Panc1 (cell line): ENCODE measurements around the gene NOX3. TPM values are rescaled to one million over a fixed set of nuclear protein-coding genes. Genes with fewer than 3 reads are reported as not detected.

ENCODE experiments used
- ATAC-seq: fragments of 200-7000 bp; cut with Tn5 transposase; 2 replicates; pipeline ENCODE4 v1.9.1; 2020; ENCODE audit warnings: mild to moderate bottlenecking, moderate library complexity
- Bru-seq: library from RNA; stranded (reverse); fragments of 400-500 nt; gene quantifications from one replicate; lab custom pipeline; 2021; lab: Mats Ljungman, UMichigan
- BruChase-seq, 2 experiments: library from RNA; stranded (reverse); fragments of 400-500 nt; gene quantifications; one replicate each; lab custom pipeline; 2021; lab: Mats Ljungman, UMichigan
- BruUV-seq: library from RNA; stranded (reverse); fragments of 400-500 nt; replicated peaks from 2 replicates; lab custom pipeline; 2021; lab: Mats Ljungman, UMichigan
- CTCF ChIA-PET: fragments of 300-600 bp; sonication (Branson Sonifier 250); formaldehyde crosslinking; loops from one replicate; lab custom pipeline; 2022; ENCODE audit warnings: antibody characterized with exemption; lab: Charles Lee
- POLR2A ChIA-PET: fragments of 300-600 bp; sonication (Branson Sonifier 250); formaldehyde crosslinking; loops from one replicate; lab custom pipeline; 2022; ENCODE audit warnings: antibody characterized with exemption; lab: Charles Lee
- DNase-seq: peaks from one replicate; pipeline ENCODE4 v3.0.0-alpha.2; 2010; ENCODE audit warnings: low read depth, low spot score
- H3K27ac ChIP-seq: 2 replicates; pipeline ENCODE4 v1.5.1; 2011; ENCODE audit warnings: mild to moderate bottlenecking, low read length, inconsistent platforms
- H3K27me3 ChIP-seq: fragments of 200-500 bp; sonication (Bioruptor generic); 2 replicates; pipeline ENCODE4 v1.6.0; 2014; ENCODE audit warnings: low read length, inconsistent platforms; ENCODE audit not compliant: control insufficient read depth, insufficient read depth
- H3K36me3 ChIP-seq: fragments of 200-500 bp; sonication (Bioruptor generic); 2 replicates; pipeline ENCODE4 v1.5.1; 2014; ENCODE audit warnings: inconsistent platforms, mild to moderate bottlenecking, low read length, moderate library complexity; ENCODE audit not compliant: control insufficient read depth, insufficient read depth
- H3K4me1 ChIP-seq: 2 replicates; pipeline ENCODE4 v1.5.1; 2011; ENCODE audit warnings: inconsistent platforms, mild to moderate bottlenecking, low read length, moderate library complexity; ENCODE audit not compliant: control insufficient read depth, insufficient read depth
- H3K4me3 ChIP-seq, 2 experiments: 2 replicates each; pipeline ENCODE4 v1.5.1; 2011 to 2012; ENCODE audit warnings: low read depth in 2 of 2, low read length in 2 of 2, mild to moderate bottlenecking in 2 of 2, inconsistent platforms in 1 of 2, moderate library complexity in 1 of 2
- H3K9me3 ChIP-seq: fragments of 200-500 bp; sonication (Bioruptor generic); 2 replicates; pipeline ENCODE4 v1.5.1; 2014; ENCODE audit warnings: low read depth, mild to moderate bottlenecking, inconsistent platforms, low read length, moderate library complexity; ENCODE audit not compliant: control insufficient read depth, insufficient read depth
- CTCF ChIP-seq: fragments of 450-650 bp; IDR thresholded peaks from 2 replicates; pipeline ENCODE4 v1.5.1; 2017; ENCODE audit warnings: mild to moderate bottlenecking
- POLR2AphosphoS5 ChIP-seq: IDR thresholded peaks from 2 replicates; pipeline ENCODE4 v1.6.1; 2012; ENCODE audit warnings: mild to moderate bottlenecking, low read depth, low read length, moderate library complexity
- REST ChIP-seq, 2 experiments: IDR thresholded peaks; 2 replicates each; pipeline ENCODE4 v1.6.1; 2011 to 2012; ENCODE audit warnings: low read depth in 2 of 2, control low read depth in 1 of 2, low read length in 1 of 2, mild to moderate bottlenecking in 1 of 2, moderate library complexity in 1 of 2; ENCODE audit not compliant: insufficient read depth in 1 of 2
- SIN3A ChIP-seq: IDR thresholded peaks from 2 replicates; pipeline ENCODE4 v1.6.1; 2012; ENCODE audit warnings: low read depth, mild to moderate bottlenecking, low read length, moderate library complexity, borderline replicate concordance; ENCODE audit not compliant: insufficient read depth
- TCF7L2 ChIP-seq: IDR thresholded peaks from 2 replicates; pipeline ENCODE4 v1.6.1; 2011; ENCODE audit warnings: mild to moderate bottlenecking, low read depth, low read length, inconsistent platforms
- in situ Hi-C: cut with HindIII; loops from 2 replicates; pipeline ENCODE4 v1.10.0; 2016; ENCODE audit warnings: low sequenced_read_pairs, low pct_unique_long_range_greater_than_20kb
- intact Hi-C: fragments of 100-400 bp; cut with micrococcal nuclease; formaldehyde crosslinking; loops from one replicate; pipeline ENCODE4 v1.10.0; 2022; ENCODE audit not compliant: unreplicated experiment
- long read RNA-seq: library from polyadenylated mRNA; unstranded; transcript quantifications from one replicate; pipeline ENCODE4 v2.0.0, GENCODE V29; 2021; ENCODE audit not compliant: unreplicated experiment
- polyA plus RNA-seq: library from polyadenylated mRNA; unstranded; fragments of >200 nt; gene quantifications from one replicate; pipeline ENCODE4 v1.2.1, GENCODE V29; 2012; ENCODE audit warnings: missing spikeins; ENCODE audit not compliant: insufficient read length
- total RNA-seq: library from RNA; stranded (reverse); gene quantifications from one replicate; pipeline ENCODE4 v1.2.1, GENCODE V29; 2021; ENCODE audit not compliant: unreplicated experiment

Gene NOX3
- total RNA-seq (not detected), Bru-seq, nascent RNA (percentile 2 among the genes with signal in this experiment), BruChase-seq, experiment 1, labeled RNA remaining after a 2-hour chase (not detected), BruChase-seq, experiment 2, labeled RNA remaining after a 6-hour chase (not detected)
- polyA plus RNA-seq = not detected
- long read RNA-seq = 0 reads

- CTCF ChIA-PET = no interaction called here
- no peak within 1 kb of the TSS for H3K27ac ChIP-seq
- H3K4me1 ChIP-seq = no peaks in the 10 kb centered on the region
- no peak within 1 kb of the TSS for H3K4me3 ChIP-seq
- H3K27me3 ChIP-seq = no peaks in the 10 kb centered on the region
- POLR2A ChIA-PET = no interaction called here
- DNase-seq (no peak), ATAC-seq (no peak)
- H3K36me3 ChIP-seq = no peaks in the 10 kb centered on the region
- TF ChIP-seq TCF7L2 = no peak
- TF ChIP-seq CTCF = no peak
- TF ChIP-seq REST (IDR thresholded peaks at IDR 0.05; ENCODE audit: insufficient read depth in 1 of 2, low read depth in 2 of 2, low read length in 1 of 2) = no peak
- no peak for TF ChIP-seq POLR2AphosphoS5
- TF ChIP-seq SIN3A = no peak
- intact Hi-C loops = no loop called here
- no peaks in the 10 kb centered on the region for H3K9me3 ChIP-seq
- in situ Hi-C loops = no loop called here
- no TSS peak for BruUV-seq
Observed at GRCh38 chr6:155455766-155456165, at the start of gene NOX3. NOX3 (minus strand) TSS chr6:155455839; CDS start chr6:155455800, 39 bp downstream.

GRCh38 chr6:155504848-155505607 is 49.4 kb upstream of the NOX3 start:
- ATAC-seq (no peak), DNase-seq (no peak)
- no peaks in the 10 kb centered on the region for H3K4me1 ChIP-seq
- H3K4me3 ChIP-seq = no peak overlapping the region
- H3K27me3 ChIP-seq = no peaks in the 10 kb centered on the region
- no TSS peak for BruUV-seq
- CTCF ChIA-PET = no interaction called here
- intact Hi-C loops (no loop called here), in situ Hi-C loops (no loop called here)
- POLR2A ChIA-PET = no interaction called here
- H3K9me3 ChIP-seq = peaks cover 4% of the 10 kb centered on the region; the same call in 1 of the 2 replicates
- no peak for TF ChIP-seq SIN3A
- no peak for TF ChIP-seq REST (IDR thresholded peaks at IDR 0.05; ENCODE audit: insufficient read depth in 1 of 2, low read depth in 2 of 2, low read length in 1 of 2)
- no peak for TF ChIP-seq TCF7L2
- no peak for TF ChIP-seq POLR2AphosphoS5
- TF ChIP-seq CTCF = no peak
- H3K27ac ChIP-seq = no peak overlapping the region
- no peaks in the 10 kb centered on the region for H3K36me3 ChIP-seq
